ENCODE results near the gene RSBN1L.

RSBN1L gene

GRCh38 chr7:77759294-77759889 lies 63.1 kb downstream of the RSBN1L start:
- no peak overlapping the region for H3K4me3 ChIP-seq
- TF ChIP-seq FOXP2 (optimal IDR thresholded peaks at IDR 0.05; ENCODE audit: control extremely low read depth, extremely low read length, insufficient read depth) (no peak), EZH2 (IDR thresholded peaks at IDR 0.05) (no peak), POLR2AphosphoS5 (IDR thresholded peaks at IDR 0.05; ENCODE audit: borderline replicate concordance, low read depth, low read length) (no peak)
- DNase-seq (ENCODE audit: low read depth, low spot score): peak; percentile 70
- no peaks in the 10 kb centered on the region for H3K36me3 ChIP-seq (ENCODE audit: insufficient read depth, low read length)
- no peaks in the 10 kb centered on the region for H3K9me3 ChIP-seq (ENCODE audit: low read depth, low read length)
- peak overlapping the region; percentile 32 for H3K9ac ChIP-seq (ENCODE audit: insufficient read length)
- H3K27ac ChIP-seq: no peak overlapping the region

DNA sequence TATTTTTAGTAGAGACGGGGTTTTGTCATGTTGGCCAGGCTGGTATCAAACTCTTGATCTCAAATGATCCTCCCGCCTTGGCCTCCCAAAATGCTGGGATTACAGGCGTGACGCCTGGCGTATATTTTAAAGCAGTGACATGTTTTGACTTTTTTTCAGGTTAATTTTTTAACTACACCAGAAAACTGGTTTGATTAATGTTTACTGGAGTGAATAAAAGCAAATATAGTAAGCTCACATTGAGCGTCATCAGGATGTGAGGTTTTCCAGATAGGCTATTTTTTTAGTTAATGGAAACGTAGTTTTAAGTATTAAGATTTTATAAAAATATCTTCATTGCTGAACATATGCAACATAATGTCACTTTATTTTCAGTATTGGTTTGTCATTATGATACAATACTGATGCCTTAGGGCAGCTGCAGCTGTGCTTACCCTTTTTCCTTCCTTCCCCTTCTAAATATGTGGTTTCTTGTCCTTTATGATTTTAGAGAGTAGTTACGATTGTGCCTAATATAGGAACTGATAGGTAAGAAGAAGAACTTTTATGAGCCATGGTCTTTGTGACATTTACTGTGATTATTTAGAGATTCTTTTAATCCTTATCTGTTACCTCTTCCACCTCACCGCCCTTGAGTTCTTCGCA lies 64.7 kb downstream of the RSBN1L start:
- no peak for DNase-seq (ENCODE audit: low read depth, low spot score)
- Histone ChIP-seq H3K36me3 (ENCODE audit: insufficient read depth, low read length) (peaks cover 6% of the 10 kb centered on the region), H3K9ac (ENCODE audit: insufficient read length) (no peak overlapping the region), H3K27ac (no peak overlapping the region), H3K9me3 (ENCODE audit: low read depth, low read length) (no peaks in the 10 kb centered on the region), H3K4me3 (no peak overlapping the region)
- no peak for TF ChIP-seq POLR2AphosphoS5 (IDR thresholded peaks at IDR 0.05; ENCODE audit: borderline replicate concordance, low read depth, low read length)
- no peak for TF ChIP-seq EZH2 (IDR thresholded peaks at IDR 0.05)
- TF ChIP-seq FOXP2 (optimal IDR thresholded peaks at IDR 0.05; ENCODE audit: control extremely low read depth, extremely low read length, insufficient read depth): no peak

- H3K27ac ChIP-seq: no peak overlapping the region
- peaks cover 17% of the 10 kb centered on the region for H3K36me3 ChIP-seq (ENCODE audit: insufficient read depth, low read length)
- TF ChIP-seq POLR2AphosphoS5 (IDR thresholded peaks at IDR 0.05; ENCODE audit: borderline replicate concordance, low read depth, low read length): no peak
- no peak for TF ChIP-seq EZH2 (IDR thresholded peaks at IDR 0.05)
- no peak for TF ChIP-seq FOXP2 (optimal IDR thresholded peaks at IDR 0.05; ENCODE audit: control extremely low read depth, extremely low read length, insufficient read depth)
- no peaks in the 10 kb centered on the region for H3K9me3 ChIP-seq (ENCODE audit: low read depth, low read length)
- H3K4me3 ChIP-seq: no peak overlapping the region
- H3K9ac ChIP-seq (ENCODE audit: insufficient read length): no peak overlapping the region
- DNase-seq (ENCODE audit: low read depth, low spot score): no peak
Observed at GRCh38 chr7:77765481-77765880, 69.2 kb downstream of the RSBN1L start.

GRCh38 chr7:77765906-77766800 lies 69.9 kb downstream of the RSBN1L start:
- Histone ChIP-seq H3K36me3 (ENCODE audit: insufficient read depth, low read length) (peaks cover 17% of the 10 kb centered on the region), H3K4me3 (no peak overlapping the region), H3K9ac (ENCODE audit: insufficient read length) (no peak overlapping the region), H3K9me3 (ENCODE audit: low read depth, low read length) (no peaks in the 10 kb centered on the region), H3K27ac (no peak overlapping the region)
- no peak for DNase-seq (ENCODE audit: low read depth, low spot score)
- no peak for TF ChIP-seq EZH2 (IDR thresholded peaks at IDR 0.05)
- no peak for TF ChIP-seq FOXP2 (optimal IDR thresholded peaks at IDR 0.05; ENCODE audit: control extremely low read depth, extremely low read length, insufficient read depth)
- no peak for TF ChIP-seq POLR2AphosphoS5 (IDR thresholded peaks at IDR 0.05; ENCODE audit: borderline replicate concordance, low read depth, low read length)

DNA sequence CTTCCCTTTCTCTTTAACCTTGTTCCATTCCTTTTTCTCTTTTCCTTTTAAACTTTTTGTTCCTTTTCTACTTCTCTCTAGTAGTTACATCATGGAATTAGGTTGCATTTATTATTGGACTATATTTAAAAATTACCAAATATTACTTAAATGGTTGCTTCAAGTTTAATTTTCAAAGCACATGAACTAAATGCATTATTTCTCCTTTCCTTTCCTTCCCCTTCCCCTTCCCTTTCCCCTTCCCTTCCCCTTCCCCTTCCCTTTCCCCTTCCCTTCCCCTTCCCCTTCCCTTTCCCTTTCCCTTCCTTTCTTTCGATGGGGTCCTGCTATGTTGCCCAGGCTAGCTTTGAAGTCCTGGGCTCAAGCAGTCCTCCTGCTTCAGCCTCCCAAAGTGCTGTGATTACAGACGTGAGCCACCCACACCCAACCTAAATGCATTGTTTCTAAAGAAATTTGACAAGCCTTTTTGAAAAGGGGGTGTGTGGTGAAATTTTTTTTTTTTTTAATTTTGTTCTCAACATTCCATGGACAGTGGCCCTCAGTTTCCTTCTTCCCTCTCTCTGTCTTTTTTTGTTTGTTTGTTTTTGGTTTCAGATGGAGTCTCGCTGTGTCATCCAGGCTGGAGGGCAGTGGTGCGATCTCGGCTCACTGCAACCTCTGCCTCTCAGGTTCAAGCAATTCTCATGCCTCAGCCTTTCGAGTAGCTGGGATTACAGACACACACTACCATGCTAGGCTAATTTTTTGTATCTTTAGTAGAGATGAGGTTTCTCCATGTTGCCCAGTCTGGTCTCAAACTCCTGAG lies 70.7 kb downstream of the RSBN1L start:
- H3K36me3 ChIP-seq (ENCODE audit: insufficient read depth, low read length): peaks cover 17% of the 10 kb centered on the region
- TF ChIP-seq EZH2 (IDR thresholded peaks at IDR 0.05) (no peak), POLR2AphosphoS5 (IDR thresholded peaks at IDR 0.05; ENCODE audit: borderline replicate concordance, low read depth, low read length) (no peak), FOXP2 (optimal IDR thresholded peaks at IDR 0.05; ENCODE audit: control extremely low read depth, extremely low read length, insufficient read depth) (no peak)
- no peak overlapping the region for H3K27ac ChIP-seq
- no peak for DNase-seq (ENCODE audit: low read depth, low spot score)
- no peaks in the 10 kb centered on the region for H3K9me3 ChIP-seq (ENCODE audit: low read depth, low read length)
- no peak overlapping the region for H3K9ac ChIP-seq (ENCODE audit: insufficient read length)
- H3K4me3 ChIP-seq: no peak overlapping the region

GRCh38 chr7:77770316-77770715 lies 74.1 kb downstream of the RSBN1L start:
- no peak overlapping the region for H3K4me3 ChIP-seq
- no peak overlapping the region for H3K9ac ChIP-seq (ENCODE audit: insufficient read length)
- no peaks in the 10 kb centered on the region for H3K9me3 ChIP-seq (ENCODE audit: low read depth, low read length)
- peaks cover 42% of the 10 kb centered on the region for H3K36me3 ChIP-seq (ENCODE audit: insufficient read depth, low read length)
- no peak for TF ChIP-seq POLR2AphosphoS5 (IDR thresholded peaks at IDR 0.05; ENCODE audit: borderline replicate concordance, low read depth, low read length)
- TF ChIP-seq FOXP2 (optimal IDR thresholded peaks at IDR 0.05; ENCODE audit: control extremely low read depth, extremely low read length, insufficient read depth): no peak
- TF ChIP-seq EZH2 (IDR thresholded peaks at IDR 0.05): no peak
- no peak for DNase-seq (ENCODE audit: low read depth, low spot score)
- no peak overlapping the region for H3K27ac ChIP-seq

DNA sequence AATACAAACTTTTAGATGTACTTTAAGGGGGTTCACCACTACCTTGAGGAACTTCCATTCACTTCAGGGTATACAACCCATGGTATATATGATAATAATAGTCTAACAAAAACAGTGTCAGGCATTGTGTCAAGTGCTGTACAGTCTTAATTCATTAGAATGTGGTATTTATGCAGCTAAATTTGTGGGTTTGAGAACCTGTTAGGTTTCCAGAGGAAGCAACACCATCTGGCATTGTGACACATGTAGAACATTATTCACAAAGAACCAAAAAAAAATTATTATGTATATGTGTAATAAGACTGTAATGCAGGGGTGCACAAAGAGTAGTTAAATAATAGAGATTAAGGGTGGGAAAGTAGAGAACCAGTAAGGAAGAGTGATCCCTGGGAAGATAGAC lies 75.6 kb downstream of the RSBN1L start:
- H3K36me3 ChIP-seq (ENCODE audit: insufficient read depth, low read length): peaks cover 46% of the 10 kb centered on the region
- H3K9me3 ChIP-seq (ENCODE audit: low read depth, low read length): no peaks in the 10 kb centered on the region
- no peak overlapping the region for H3K9ac ChIP-seq (ENCODE audit: insufficient read length)
- peak overlapping the region; percentile 60 for H3K27ac ChIP-seq
- H3K4me3 ChIP-seq: no peak overlapping the region
- TF ChIP-seq EZH2 (IDR thresholded peaks at IDR 0.05): no peak
- no peak for DNase-seq (ENCODE audit: low read depth, low spot score)

GRCh38 chr7:77778535-77778934 lies 82.3 kb downstream of the RSBN1L start:
- DNase-seq (ENCODE audit: low read depth, low spot score): no peak
- H3K9ac ChIP-seq (ENCODE audit: insufficient read length): no peak overlapping the region
- no peak overlapping the region for H3K4me3 ChIP-seq
- H3K27ac ChIP-seq: peak overlapping the region; percentile 21; the same call in 1 of the 2 replicates
- H3K36me3 ChIP-seq (ENCODE audit: insufficient read depth, low read length): peaks cover 77% of the 10 kb centered on the region
- no peaks in the 10 kb centered on the region for H3K9me3 ChIP-seq (ENCODE audit: low read depth, low read length)
- no peak for TF ChIP-seq POLR2AphosphoS5 (IDR thresholded peaks at IDR 0.05; ENCODE audit: borderline replicate concordance, low read depth, low read length)
- no peak for TF ChIP-seq EZH2 (IDR thresholded peaks at IDR 0.05)
- TF ChIP-seq FOXP2 (optimal IDR thresholded peaks at IDR 0.05; ENCODE audit: control extremely low read depth, extremely low read length, insufficient read depth): no peak

All from SK-N-MC (cell line).